PC-3 (cell line): ENCODE measurements around the gene PSME1.

Experiments used
- CTCF ChIP-seq: fragments of 300-600 bp; sonication (generic); conservative IDR thresholded peaks from 2 replicates; pipeline ENCODE4 v1.5.1; 2017; ENCODE audit warnings: antibody characterized with exemption, low read depth, mild to moderate bottlenecking, low read length
- EZH2 ChIP-seq: fragments of 300-600 bp; sonication (generic); IDR thresholded peaks from one replicate; pipeline ENCODE4 v1.6.1; 2017; ENCODE audit warnings: antibody characterized with exemption, mild to moderate bottlenecking, low read length; ENCODE audit not compliant: unreplicated experiment

DNA sequence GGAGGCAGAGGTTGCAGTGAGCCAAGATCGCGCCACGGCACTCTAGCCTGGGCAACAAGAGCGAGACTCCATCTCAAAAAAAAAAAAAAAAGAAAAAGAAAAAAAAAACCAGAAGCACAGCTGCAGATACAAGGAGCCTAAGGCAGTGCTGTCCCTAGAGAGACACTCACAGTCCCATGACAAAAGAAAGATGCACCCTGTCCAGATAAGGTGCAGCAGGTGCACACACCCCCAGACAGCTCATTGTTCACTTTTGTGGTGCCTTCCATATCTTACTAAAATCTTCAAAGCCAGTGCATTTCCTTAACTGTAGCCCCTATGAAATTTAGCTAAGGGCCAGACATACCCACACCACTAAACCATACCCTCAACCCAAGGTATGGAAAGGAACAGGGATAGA is 13.6 kb upstream of the PSME1 start:
- TF ChIP-seq CTCF (no peak), EZH2 (no peak)
